Naive thymus-derived CD4-positive, alpha-beta T cell (primary cell): Measurements from ENCODE around the gene SLC35G1. TPM values are rescaled to one million over a fixed set of nuclear protein-coding genes. Genes with fewer than 3 reads are reported as not detected.

Source experiments
- ATAC-seq: fragments of 150-1000 bp; cut with Tn5 transposase; 2 replicates; pipeline ENCODE4 v1.10.0; 2021; ENCODE audit warnings: mild to moderate bottlenecking, moderate library complexity
- CTCF ChIA-PET: fragments of 350-600 bp; sonication (Branson Sonifier 250); formaldehyde crosslinking; loops from one replicate; lab custom pipeline; 2021; ENCODE audit warnings: antibody characterized with exemption; lab: Charles Lee
- POLR2A ChIA-PET: fragments of 350-600 bp; sonication (Branson Sonifier 250); formaldehyde crosslinking; loops from one replicate; lab custom pipeline; 2021; ENCODE audit warnings: antibody characterized with exemption, inconsistent platforms; lab: Charles Lee
- DNase-seq, 9 donors: peaks; one replicate each; pipeline versions ENCODE4 v3.0.0 to v3.0.0-alpha.2; 2020 to 2022; ENCODE audit warnings: mixed read lengths in 1 of 9
- H3K27ac ChIP-seq: one replicate; pipeline ENCODE4 v1.7.0; 2013; ENCODE audit warnings: mild to moderate bottlenecking, low read depth, low read length, moderate library complexity
- H3K27me3 ChIP-seq, 2 donors: one replicate each; pipeline ENCODE4 v1.7.0; 2013; ENCODE audit warnings: low read length in 2 of 2, mild to moderate bottlenecking in 2 of 2, moderate library complexity in 2 of 2; ENCODE audit not compliant: control insufficient read depth in 2 of 2, insufficient read depth in 2 of 2
- H3K36me3 ChIP-seq, 3 experiments: 1 replicate in 2 of 3; 2 replicates in 1 of 3; pipeline ENCODE4 v1.7.0; 2013; ENCODE audit warnings: low read length in 3 of 3, mild to moderate bottlenecking in 3 of 3, moderate library complexity in 1 of 3; ENCODE audit not compliant: insufficient read depth in 3 of 3, control insufficient read depth in 2 of 3
- H3K4me1 ChIP-seq, 2 donors: one replicate each; pipeline ENCODE4 v1.7.0; 2013; ENCODE audit warnings: low read length in 2 of 2, mild to moderate bottlenecking in 2 of 2, moderate library complexity in 1 of 2; ENCODE audit not compliant: control insufficient read depth in 2 of 2, insufficient read depth in 2 of 2
- H3K4me3 ChIP-seq: 2 replicates; pipeline ENCODE4 v1.7.0; 2013; ENCODE audit warnings: mild to moderate bottlenecking, low read length
- H3K9me3 ChIP-seq, 3 experiments: 1 replicate in 2 of 3; 2 replicates in 1 of 3; pipeline ENCODE4 v1.7.0; 2013; ENCODE audit warnings: low read length in 3 of 3; ENCODE audit not compliant: control insufficient read depth in 2 of 3
- H3K27ac Mint-ChIP-seq, 9 donors: one replicate each; pipeline ENCODE4 v1.8.0; 2020 to 2022; ENCODE audit warnings: mixed read lengths in 9 of 9, mild to moderate bottlenecking in 8 of 9, moderate library complexity in 5 of 9, inconsistent platforms in 2 of 9
- H3K27me3 Mint-ChIP-seq, 5 donors: one replicate each; pipeline ENCODE4 v1.8.0; 2021 to 2022; ENCODE audit warnings: mixed read lengths in 5 of 5, mild to moderate bottlenecking in 1 of 5
- H3K36me3 Mint-ChIP-seq, 5 donors: one replicate each; pipeline ENCODE4 v1.8.0; 2020 to 2022; ENCODE audit warnings: mixed read lengths in 5 of 5, mild to moderate bottlenecking in 3 of 5, inconsistent platforms in 1 of 5
- H3K4me1 Mint-ChIP-seq, 7 donors: one replicate each; pipeline ENCODE4 v1.8.0; 2020 to 2022; ENCODE audit warnings: mixed read lengths in 7 of 7, mild to moderate bottlenecking in 3 of 7, inconsistent platforms in 1 of 7
- H3K4me3 Mint-ChIP-seq, 10 donors: one replicate each; pipeline ENCODE4 v1.8.0; 2020 to 2022; ENCODE audit warnings: mild to moderate bottlenecking in 10 of 10, mixed read lengths in 10 of 10, moderate library complexity in 6 of 10, inconsistent platforms in 2 of 10
- H3K9me3 Mint-ChIP-seq, 11 donors: one replicate each; pipeline ENCODE4 v1.8.0; 2020 to 2022; ENCODE audit warnings: mixed read lengths in 11 of 11, mild to moderate bottlenecking in 4 of 11, inconsistent platforms in 1 of 11, moderate library complexity in 1 of 11
- intact Hi-C, 2 donors: fragments of 100-400 bp; cut with micrococcal nuclease; formaldehyde crosslinking; loops; one replicate each; pipeline ENCODE4 v1.15.1; 2023
- polyA plus RNA-seq, 2 donors: library from polyadenylated mRNA; unstranded; fragments of 300-500 nt; fragmentation: Illumina TruSeq; gene quantifications; one replicate each; pipeline ENCODE4 v1.2.3, GENCODE V29; 2021
- total RNA-seq, 6 experiments: library from RNA in 5 of 6; stranded (reverse) in 5 of 6; gene quantifications; 1 replicate in 5 of 6; 2 replicates in 1 of 6; pipeline ENCODE4 v1.2.3 and lab custom pipeline; 2021 to 2026

Gene SLC35G1
- total and polyA plus RNA-seq, 7 experiments from 2014 or later: 2.4 to 7.2 (median 4.5) TPM

GRCh38 chr10:93876381-93876780 is 17.4 kb upstream of the SLC35G1 start:
- Mint-ChIP-seq H3K4me1 (no peaks in the 10 kb centered on the region), H3K4me3 (no peak overlapping the region), H3K9me3 (peaks cover 0 to 2% (median 0%) of the 10 kb centered on the region in 11 donors), H3K27ac (no peak overlapping the region), H3K27me3 (peaks cover 38 to 57% (median 51%) of the 10 kb centered on the region in 5 donors), H3K36me3 (no peaks in the 10 kb centered on the region)
- Histone ChIP-seq H3K4me3 (no peak overlapping the region), H3K27me3 (peaks cover 0 to 2% of the 10 kb centered on the region in 2 donors), H3K4me1 (no peaks in the 10 kb centered on the region), H3K27ac (no peak overlapping the region), H3K9me3 (no peaks in the 10 kb centered on the region), H3K36me3 (no peaks in the 10 kb centered on the region)
- ChIA-PET POLR2A (no interaction called here), CTCF (no interaction called here)
- intact Hi-C loops: no loop called here
- DNase-seq (no peak), ATAC-seq (no peak)

- H3K27me3 ChIP-seq: peaks cover 0 to 2% of the 10 kb centered on the region in 2 donors
- no peaks in the 10 kb centered on the region for H3K36me3 Mint-ChIP-seq
- no peaks in the 10 kb centered on the region for H3K4me1 Mint-ChIP-seq
- no peak overlapping the region for H3K27ac ChIP-seq
- peaks cover 48 to 61% (median 53%) of the 10 kb centered on the region in 5 donors for H3K27me3 Mint-ChIP-seq
- DNase-seq (no peak), ATAC-seq (no peak)
- H3K9me3 Mint-ChIP-seq: peaks cover 0 to 2% (median 0%) of the 10 kb centered on the region in 11 donors
- H3K9me3 ChIP-seq: no peaks in the 10 kb centered on the region
- no peak overlapping the region for H3K4me3 ChIP-seq
- POLR2A ChIA-PET: no interaction called here
- no peak overlapping the region for H3K4me3 Mint-ChIP-seq
- H3K36me3 ChIP-seq: no peaks in the 10 kb centered on the region
- H3K4me1 ChIP-seq: no peaks in the 10 kb centered on the region
- CTCF ChIA-PET: no interaction called here
- intact Hi-C loops: no loop called here
- no peak overlapping the region for H3K27ac Mint-ChIP-seq
Observed at GRCh38 chr10:93879273-93879672, 14.5 kb upstream of the SLC35G1 start.

GRCh38 chr10:93894516-93895378 is 969 bp downstream of the SLC35G1 start:
- CTCF ChIA-PET: interaction anchor here (0.6 kb wide), 2 partner anchors 73 to 460 kb away, joined by 3 to 5 read pairs; no protein-coding TSS in a partner anchor
- Histone ChIP-seq H3K9me3 (no peaks in the 10 kb centered on the region), H3K27ac (peak overlapping the region; percentile 62), H3K27me3 (no peaks in the 10 kb centered on the region), H3K4me3 (peak overlapping the region; percentile 72), H3K4me1 (peaks cover 6 to 18% of the 10 kb centered on the region in 2 donors), H3K36me3 (no peaks in the 10 kb centered on the region)
- POLR2A ChIA-PET: interaction anchor here (1.1 to 1.6 kb wide), 3 partner anchors 11 to 193 kb away, joined by 3 to 8 read pairs (median 6); partner anchors contain the start of gene FRA10AC1
- intact Hi-C loops: loop anchor here (1.0 to 10.0 kb wide), 5 partner anchors 11 to 1970 kb away; partner anchors contain the start of genes BTAF1 (in 1 of the 2), CEP55 (in 1 of the 2), FRA10AC1 (in 1 of the 2) and HELLS (in 1 of the 2)
- DNase-seq (peak in 1 of 9 donors; percentile 21), ATAC-seq (no peak)
- peak overlapping the region; percentile 46 to 78 (median 65) for H3K27ac Mint-ChIP-seq
- H3K4me1 Mint-ChIP-seq: peaks cover 23 to 47% (median 40%) of the 10 kb centered on the region in 7 donors
- peaks cover 0 to 9% (median 7%) of the 10 kb centered on the region in 5 donors for H3K27me3 Mint-ChIP-seq
- no peaks in the 10 kb centered on the region for H3K9me3 Mint-ChIP-seq
- peaks cover 0 to 15% (median 8%) of the 10 kb centered on the region in 5 donors for H3K36me3 Mint-ChIP-seq
- peak overlapping the region; percentile 77 to 90 (median 86) for H3K4me3 Mint-ChIP-seq

GRCh38 chr10:93897070-93897780 is 3.4 kb downstream of the SLC35G1 start:
- Histone ChIP-seq H3K9me3 (no peaks in the 10 kb centered on the region), H3K27me3 (no peaks in the 10 kb centered on the region), H3K36me3 (no peaks in the 10 kb centered on the region), H3K4me1 (peaks cover 6 to 18% of the 10 kb centered on the region in 2 donors), H3K27ac (no peak overlapping the region), H3K4me3 (no peak overlapping the region)
- H3K27ac Mint-ChIP-seq: peak overlapping the region in 2 of 9 donors; percentile 20
- no peak for ATAC-seq
- H3K9me3 Mint-ChIP-seq: no peaks in the 10 kb centered on the region
- POLR2A ChIA-PET: no interaction called here
- peak overlapping the region in 3 of 10 donors; percentile 14 to 39 (median 30) for H3K4me3 Mint-ChIP-seq
- DNase-seq: no peak
- intact Hi-C loops: loop anchor here (10.0 kb wide), 2 partner anchors 648 to 1972 kb away; partner anchors contain the start of genes BTAF1 (in 1 of the 2) and HELLS (in 1 of the 2)
- H3K4me1 Mint-ChIP-seq: peaks cover 23 to 47% (median 40%) of the 10 kb centered on the region in 7 donors
- H3K36me3 Mint-ChIP-seq: peaks cover 0 to 25% (median 14%) of the 10 kb centered on the region in 5 donors
- CTCF ChIA-PET: no interaction called here
- H3K27me3 Mint-ChIP-seq: no peaks in the 10 kb centered on the region

GRCh38 chr10:93899109-93899508 is 5.3 kb downstream of the SLC35G1 start:
- Histone ChIP-seq H3K27ac (no peak overlapping the region), H3K9me3 (no peaks in the 10 kb centered on the region), H3K27me3 (no peaks in the 10 kb centered on the region), H3K36me3 (no peaks in the 10 kb centered on the region), H3K4me3 (no peak overlapping the region), H3K4me1 (peaks cover 6 to 18% of the 10 kb centered on the region in 2 donors)
- Mint-ChIP-seq H3K27me3 (no peaks in the 10 kb centered on the region), H3K4me3 (no peak overlapping the region), H3K36me3 (peaks cover 0 to 25% (median 14%) of the 10 kb centered on the region in 5 donors), H3K4me1 (peaks cover 19 to 38% (median 32%) of the 10 kb centered on the region in 7 donors), H3K27ac (peak overlapping the region in 1 of 9 donors; percentile 42), H3K9me3 (no peaks in the 10 kb centered on the region)
- CTCF ChIA-PET: no interaction called here
- DNase-seq (no peak), ATAC-seq (no peak)
- POLR2A ChIA-PET: no interaction called here
- intact Hi-C loops: loop anchor here (10.0 kb wide), 2 partner anchors 646 to 1974 kb away; partner anchors contain the start of genes BTAF1 (in 1 of the 2) and HELLS (in 1 of the 2)

GRCh38 chr10:93903051-93903450 is 9.3 kb downstream of the SLC35G1 start:
- no peak for ATAC-seq
- H3K27me3 Mint-ChIP-seq: no peaks in the 10 kb centered on the region
- peaks cover 10 to 34% (median 26%) of the 10 kb centered on the region in 7 donors for H3K4me1 Mint-ChIP-seq
- H3K4me3 ChIP-seq: no peak overlapping the region
- ChIA-PET CTCF (no interaction called here), POLR2A (no interaction called here)
- peaks cover 0 to 31% (median 10%) of the 10 kb centered on the region in 5 donors for H3K36me3 Mint-ChIP-seq
- intact Hi-C loops: no loop called here
- H3K9me3 Mint-ChIP-seq: peaks cover 0 to 5% (median 0%) of the 10 kb centered on the region in 11 donors
- H3K4me1 ChIP-seq: peaks cover 0 to 20% of the 10 kb centered on the region in 2 donors
- no peak overlapping the region for H3K27ac ChIP-seq
- H3K27me3 ChIP-seq: no peaks in the 10 kb centered on the region
- no peaks in the 10 kb centered on the region for H3K9me3 ChIP-seq
- H3K4me3 Mint-ChIP-seq: no peak overlapping the region
- H3K36me3 ChIP-seq: no peaks in the 10 kb centered on the region
- no peak overlapping the region for H3K27ac Mint-ChIP-seq
- no peak for DNase-seq
